HS-5 (cell line): ENCODE results near the gene CCDC88C.
"Not testable (repeated sequence)": the region's sequence is repeated elsewhere in the genome, so short reads cannot be mapped to it uniquely, and the experiment has no call there.

Source experiments
- DNase-seq: peaks from one replicate; pipeline ENCODE4 v3.0.0-alpha.2; 2012; ENCODE audit warnings: low read depth

CCDC88C gene

GRCh38 chr14:91242635-91243034, 175.0 kb downstream of the CCDC88C start:
- no peak for DNase-seq

- no peak for DNase-seq
Measured at GRCh38 chr14:91241863-91242262, 175.8 kb downstream of the CCDC88C start.

GRCh38 chr14:91238661-91239060, 179.0 kb downstream of the CCDC88C start:
- no peak for DNase-seq

GRCh38 chr14:91238085-91238484, 179.5 kb downstream of the CCDC88C start:
- no peak for DNase-seq

GRCh38 chr14:91237219-91237618, 180.4 kb downstream of the CCDC88C start:
- peak; percentile 40 for DNase-seq

GRCh38 chr14:91235841-91236240, 181.8 kb downstream of the CCDC88C start:
- no peak for DNase-seq

- DNase-seq: no peak
Measured at GRCh38 chr14:91234791-91235114, 182.9 kb downstream of the CCDC88C start.

- DNase-seq: no peak
Measured at GRCh38 chr14:91233936-91234790, 183.5 kb downstream of the CCDC88C start.

- no peak for DNase-seq
Measured at GRCh38 chr14:91232603-91233002, 185.0 kb downstream of the CCDC88C start.

GRCh38 chr14:91232052-91232451, 185.6 kb downstream of the CCDC88C start:
- no peak for DNase-seq

GRCh38 chr14:91231446-91231845, 186.2 kb downstream of the CCDC88C start:
- no peak for DNase-seq

GRCh38 chr14:91230397-91231035, 187.1 kb downstream of the CCDC88C start:
- DNase-seq: no peak

- peak; percentile 26 for DNase-seq
Measured at GRCh38 chr14:91229743-91230200, 187.8 kb downstream of the CCDC88C start.

GRCh38 chr14:91229005-91229382, 188.6 kb downstream of the CCDC88C start:
- DNase-seq: no peak

- DNase-seq: peak; percentile 24
Measured at GRCh38 chr14:91228112-91229004, 189.3 kb downstream of the CCDC88C start.

GRCh38 chr14:91227183-91227628, 190.4 kb downstream of the CCDC88C start:
- DNase-seq: no peak

- not testable (repeated sequence) for DNase-seq
Measured at GRCh38 chr14:91226360-91226759, 191.3 kb downstream of the CCDC88C start.

GRCh38 chr14:91225025-91225424, 192.6 kb downstream of the CCDC88C start:
- no peak for DNase-seq

- DNase-seq: no peak
Measured at GRCh38 chr14:91223028-91223783, 194.4 kb downstream of the CCDC88C start.
